K562 (cell line): ENCODE data around the gene TMEFF1. TPM values are rescaled to one million over a fixed set of nuclear protein-coding genes. Genes with fewer than 3 reads are reported as not detected.
A peak's percentile ranks its signal among the peaks of the same experiment; 100 is the strongest.

Experiments
- ATAC-seq: fragments of 200-7000 bp; cut with Tn5 transposase; 3 replicates; pipeline ENCODE4 v1.9.1; 2020; ENCODE audit warnings: moderate library complexity
- BruUV-seq: library from RNA; stranded (reverse); fragments of 400-500 nt; replicated peaks from 2 replicates; lab custom pipeline; 2021; lab: Mats Ljungman, UMichigan
- CTCF ChIA-PET: fragments of 300-600 bp; formaldehyde crosslinking; extraction: SDS; loops from one replicate; lab custom pipeline; 2021; ENCODE audit warnings: low intra/inter-chr PET ratio; lab: Yijun Ruan, JAX
- POLR2A ChIA-PET: fragments of 300-600, 350-650 bp; sonication (Branson Sonifier 250); formaldehyde crosslinking; extraction: SDS; loops from one replicate; lab custom pipeline; 2021; ENCODE audit warnings: antibody characterized with exemption, inconsistent platforms; lab: Yijun Ruan, JAX
- DNase-seq, 4 experiments: peaks; one replicate each; pipeline versions ENCODE4 v3.0.0 to v3.0.0-alpha.2; 2011 to 2018; ENCODE audit warnings: low spot score in 3 of 4, mixed read lengths in 3 of 4; ENCODE audit errors: extremely low read depth in 1 of 4
- FAIRE-seq: peaks from 2 replicates; lab custom pipeline; 2011; peaks lifted over from hg19 to GRCh38; lab: Jason Lieb, UNC
- H2AFZ ChIP-seq: 2 replicates; pipeline ENCODE4 v1.6.0; 2011; ENCODE audit warnings: low read depth, low read length, control low read depth, inconsistent platforms
- H3K27ac ChIP-seq: fragments of 200-600 bp; 3 replicates; pipeline ENCODE4 v1.8.0; 2011; ENCODE audit warnings: low read depth, mild to moderate bottlenecking, control low read depth, inconsistent platforms, low read length, moderate library complexity, mixed read lengths; ENCODE audit errors: extremely low read depth
- H3K27me3 ChIP-seq, 2 experiments: fragments of 300-600 bp in 1 of 2; 2 replicates in 1 of 2; 3 replicates in 1 of 2; pipeline versions ENCODE4 v1.6.0 to v1.8.0; 2011; ENCODE audit warnings: inconsistent platforms in 2 of 2, low read length in 2 of 2, mild to moderate bottlenecking in 1 of 2, mixed read lengths in 1 of 2, moderate library complexity in 1 of 2; ENCODE audit not compliant: control insufficient read depth in 2 of 2, insufficient read depth in 2 of 2
- H3K36me3 ChIP-seq: fragments of 300-600 bp; 3 replicates; pipeline ENCODE4 v1.8.0; 2011; ENCODE audit warnings: mild to moderate bottlenecking, low read length, inconsistent platforms; ENCODE audit not compliant: control insufficient read depth, insufficient read depth
- H3K4me1 ChIP-seq, 2 experiments: fragments of 200-600 bp in 1 of 2; replicated peaks in 1 of 2; 2 replicates in 1 of 2; 3 replicates in 1 of 2; pipeline versions ENCODE4 v1.5.1 to v1.8.0; 2011; ENCODE audit warnings: inconsistent platforms in 2 of 2, low read length in 2 of 2, mild to moderate bottlenecking in 1 of 2, mixed read lengths in 1 of 2, moderate library complexity in 1 of 2; ENCODE audit not compliant: control insufficient read depth in 2 of 2, insufficient read depth in 2 of 2
- H3K4me2 ChIP-seq: 2 replicates; pipeline ENCODE4 v1.6.1; 2011; ENCODE audit warnings: low read length, control low read depth, inconsistent platforms, mixed read lengths; ENCODE audit not compliant: insufficient read depth
- H3K4me3 ChIP-seq: fragments of 200-600 bp; sonication (generic), shearing (Covaris generic); 2 replicates; pipeline ENCODE4 v1.5.1; 2016; ENCODE audit warnings: control low read depth, inconsistent platforms
- H3K79me2 ChIP-seq: fragments of 200-600 bp; 3 replicates; pipeline ENCODE4 v1.8.0; 2011; ENCODE audit warnings: low read length, inconsistent platforms; ENCODE audit not compliant: control insufficient read depth, insufficient read depth
- H3K9ac ChIP-seq, 2 experiments: 2 replicates each; pipeline versions ENCODE4 v1.6.0 to v1.6.1; 2011; ENCODE audit warnings: low read depth in 2 of 2, low read length in 2 of 2, control low read depth in 1 of 2, inconsistent platforms in 1 of 2, mild to moderate bottlenecking in 1 of 2, mixed read lengths in 1 of 2; ENCODE audit not compliant: insufficient read depth in 1 of 2
- H3K9me1 ChIP-seq: one replicate; pipeline ENCODE4 v1.6.0; 2011; ENCODE audit warnings: inconsistent platforms, mild to moderate bottlenecking, low read length, moderate library complexity; ENCODE audit not compliant: control insufficient read depth, insufficient read depth
- H3K9me3 ChIP-seq: replicated peaks from 2 replicates; pipeline ENCODE4 v1.5.1; 2011; ENCODE audit warnings: low read depth, low read length, inconsistent platforms; ENCODE audit not compliant: control insufficient read depth, insufficient read depth
- H4K20me1 ChIP-seq: replicated peaks from 2 replicates; pipeline ENCODE4 v1.6.1; 2011; ENCODE audit warnings: low read length, inconsistent platforms, mixed read lengths; ENCODE audit not compliant: control insufficient read depth, insufficient read depth
- EGR1 ChIP-seq: fragments of 450-650 bp; conservative IDR thresholded peaks from 2 replicates; pipeline ENCODE4 v1.6.1; 2017; ENCODE audit warnings: mild to moderate bottlenecking
- FOXA1 ChIP-seq: fragments of 450-650 bp; IDR thresholded peaks from 2 replicates; pipeline ENCODE4 v1.6.1; 2016; ENCODE audit warnings: mild to moderate bottlenecking, borderline replicate concordance
- FOXA3 ChIP-seq, 2 experiments: fragments of 450-650 bp in 1 of 2; sonication (generic) in 1 of 2; formaldehyde crosslinking; IDR thresholded peaks in 1 of 2; conservative IDR thresholded peaks in 1 of 2; 2 replicates each; pipeline versions ENCODE4 v1.4.0 to v1.8.0; 2020 to 2022; ENCODE audit warnings: mild to moderate bottlenecking in 2 of 2, missing genetic modification reagents in 1 of 2
- L3MBTL2 ChIP-seq: fragments of 450-650 bp; IDR thresholded peaks from 2 replicates; pipeline ENCODE4 v1.6.1; 2016; ENCODE audit warnings: mild to moderate bottlenecking, moderate library complexity
- MBD2 ChIP-seq: sonication (generic); IDR thresholded peaks from 2 replicates; pipeline ENCODE4 v1.6.1; 2016; ENCODE audit warnings: low read depth, borderline replicate concordance
- MLX ChIP-seq, 2 experiments: fragments of 450-650 bp in 1 of 2; sonication (generic) in 1 of 2; formaldehyde crosslinking; conservative IDR thresholded peaks; 2 replicates each; pipeline versions ENCODE4 v1.4.0 to v1.8.1; 2020 to 2022; ENCODE audit warnings: mild to moderate bottlenecking in 1 of 2, missing genetic modification reagents in 1 of 2
- MXD1 ChIP-seq: fragments of 250-450 bp; sonication (Bioruptor Pico); IDR thresholded peaks from 2 replicates; pipeline ENCODE4 v1.8.0; 2021; ENCODE audit warnings: borderline replicate concordance, mild to moderate bottlenecking, moderate library complexity; ENCODE audit not compliant: poor library complexity, severe bottlenecking
- NFE2 ChIP-seq: IDR thresholded peaks from 2 replicates; pipeline ENCODE4 v1.6.1; 2014; ENCODE audit warnings: antibody characterized with exemption, low read depth
- PKNOX1 ChIP-seq: fragments of 450-650 bp; IDR thresholded peaks from 2 replicates; pipeline ENCODE4 v1.6.1; 2016
- SFPQ ChIP-seq: fragments of 200-400 bp; formaldehyde crosslinking; IDR thresholded peaks from 2 replicates; pipeline ENCODE4 v1.6.1; 2017; ENCODE audit warnings: mild to moderate bottlenecking, low read depth, low read length, moderate library complexity
- STAT5A ChIP-seq: IDR thresholded peaks from 2 replicates; pipeline ENCODE4 v1.6.1; 2012; ENCODE audit warnings: low read length, inconsistent platforms, borderline replicate concordance
- XRCC3 ChIP-seq: fragments of 450-650 bp; IDR thresholded peaks from 2 replicates; pipeline ENCODE4 v1.6.1; 2017; ENCODE audit warnings: mild to moderate bottlenecking, moderate library complexity
- ZFX ChIP-seq: sonication (generic); formaldehyde crosslinking; IDR thresholded peaks from 2 replicates; pipeline ENCODE4 v1.8.0; 2022; ENCODE audit warnings: mild to moderate bottlenecking, missing genetic modification reagents, moderate library complexity
- ZNF140 ChIP-seq: fragments of 250-450 bp; sonication (Bioruptor Pico); IDR thresholded peaks from 2 replicates; pipeline ENCODE4 v1.8.0; 2021; ENCODE audit warnings: moderate library complexity, mild to moderate bottlenecking, inconsistent platforms
- ZNF263 ChIP-seq: sonication (generic); formaldehyde crosslinking; IDR thresholded peaks from 2 replicates; pipeline ENCODE4 v1.8.0; 2022; ENCODE audit warnings: mild to moderate bottlenecking, missing genetic modification reagents, borderline replicate concordance
- ZNF384 ChIP-seq: IDR thresholded peaks from 2 replicates; pipeline ENCODE4 v1.6.1; 2012; ENCODE audit warnings: low read depth, low read length, improper control_type of control experiment
- ZNF511 ChIP-seq: sonication (generic); formaldehyde crosslinking; IDR thresholded peaks from 2 replicates; pipeline ENCODE4 v1.8.0; 2022; ENCODE audit warnings: mild to moderate bottlenecking, missing genetic modification reagents
- ZNF583 ChIP-seq: fragments of 250-450 bp; sonication (Bioruptor Pico); IDR thresholded peaks from 2 replicates; pipeline ENCODE4 v1.4.0; 2020
- ZNF77 ChIP-seq: fragments of 250-450 bp; sonication (Bioruptor Pico); IDR thresholded peaks from 2 replicates; pipeline ENCODE4 v1.5.0; 2020
- WGBS: fragments of 100-300 bp; shearing (Covaris generic); methylation state at CpG from one replicate; pipeline ENCODE4 v1.1.6; 2016; ENCODE audit warnings: low coverage, mixed read lengths; ENCODE audit not compliant: insufficient coverage; ENCODE audit errors: missing lambda C conversion rate; 5-methylcytosine and 5-hydroxymethylcytosine counted together
- in situ Hi-C: fragments of 300-500 bp; cut with MboI; formaldehyde crosslinking; loops from 4 replicates; pipeline ENCODE4 v1.15.0; 2018; ENCODE audit warnings: inconsistent platforms, mixed read lengths
- intact Hi-C: fragments of 100-400 bp; cut with micrococcal nuclease; formaldehyde crosslinking; loops from 2 replicates; pipeline ENCODE4 v1.14.2; 2022
- polyA plus RNA-seq, 8 experiments: library from polyadenylated mRNA; depleted of rRNA in 4 of 8; stranded (reverse) in 5 of 8; unstranded in 3 of 8; fragments of >200 nt; fragmentation: Nextera tagmentation in 2 of 8; fragmentation: Illumina TruSeq in 1 of 8; extraction: Ambion mirVana in 2 of 8; extraction: Trizol in 1 of 8; gene quantifications; 2 replicates each; pipeline versions ENCODE4 v1.2.1 to v1.2.3, GENCODE V29; 2011 to 2014; ENCODE audit warnings: inconsistent platforms in 1 of 8, missing spikeins in 1 of 8
- total RNA-seq, 7 experiments: library from RNA; depleted of rRNA in 6 of 7; stranded (reverse); fragments of >200 nt in 6 of 7; fragmentation: Illumina TruSeq in 2 of 7; extraction: Trizol in 2 of 7; gene quantifications; 2 replicates each; pipeline versions ENCODE4 v1.2.1 to v1.2.3, GENCODE V29; 2011 to 2021; ENCODE audit warnings: low replicate concordance in 1 of 7

TMEFF1 gene
- total and polyA plus RNA-seq, 9 of the 15 experiments (the other 6 are each of a cell fraction or from before 2014, with no cell fraction given), result 0.07 to 1.1 (median 0.28) TPM; not detected in 2

GRCh38 chr9:100498592-100498991 is 25.6 kb downstream of the TMEFF1 start:
- FAIRE-seq (no peak), ATAC-seq (0 out of 3 replicates have a peak, but pooled peaks have one; percentile 42), DNase-seq (peak in 2 of 4 experiments; percentile 17 to 23)
- ChIA-PET POLR2A (no interaction called here), CTCF (no interaction called here)
- H3K9me3 ChIP-seq, result no peaks in the 10 kb centered on the region
- intact Hi-C loops, result no loop called here
- no peak overlapping the region for H3K4me2 ChIP-seq
- H3K79me2 ChIP-seq, result no peaks in the 10 kb centered on the region
- H3K27me3 ChIP-seq, result no peaks in the 10 kb centered on the region; a peak in 2 of 5 replicates
- no peak overlapping the region for H3K27ac ChIP-seq
- H4K20me1 ChIP-seq, result no peaks in the 10 kb centered on the region
- H3K9ac ChIP-seq, result no peak overlapping the region
- no TSS peak for BruUV-seq
- H3K9me1 ChIP-seq, result no peaks in the 10 kb centered on the region
- 29% methylated on average over 5 of the region's 5 CpGs for WGBS
- 0 out of 5 replicates have a peak, but pooled peaks cover 0 to 4% of the 10 kb centered on the region in 2 experiments for H3K4me1 ChIP-seq
- peak overlapping the region; percentile 28; the same call in 1 of the 2 replicates for H2AFZ ChIP-seq
- in situ Hi-C loops, result no loop called here
- H3K36me3 ChIP-seq, result no peaks in the 10 kb centered on the region
- no peak overlapping the region for H3K4me3 ChIP-seq
- TF ChIP-seq ZNF384 (no peak), FOXA1 (no peak), SFPQ (no peak), PKNOX1 (0 out of 2 replicates have a peak, but pooled peaks have one; percentile 2), ZFX (CRISPR knock-in tag) (no peak), MBD2 (no peak), FOXA3 (CRISPR knock-in tag; conservative IDR thresholded peaks at IDR 0.05 in 1 of 2, IDR thresholded peaks at IDR 0.05 in 1 of 2) (peak in 1 of 2 experiments; percentile 59; a peak in 1 of 4 replicates), STAT5A (no peak), MLX (CRISPR knock-in tag; conservative IDR thresholded peaks at IDR 0.05) (no peak), ZNF511 (CRISPR knock-in tag) (no peak), EGR1 (no peak), MXD1 (CRISPR knock-in tag) (no peak), ZNF140 (CRISPR knock-in tag) (no peak), L3MBTL2 (0 out of 2 replicates have a peak, but pooled peaks have one; percentile 10), XRCC3 (no peak), ZNF263 (CRISPR knock-in tag) (no peak), ZNF583 (CRISPR knock-in tag) (no peak), NFE2 (peak; percentile 59), ZNF77 (CRISPR knock-in tag) (no peak)
